DND-41 (cell line): ENCODE measurements around the gene COX6A2.

Experiments
- EZH2 ChIP-seq: IDR thresholded peaks from 3 replicates; pipeline ENCODE4 v1.6.1; 2012; ENCODE audit warnings: borderline replicate concordance, low read depth, mild to moderate bottlenecking, moderate library complexity, low read length, inconsistent platforms; ENCODE audit not compliant: severe bottlenecking
- TF ChIP-seq, protein P1 (sequence below): IDR thresholded peaks from 2 replicates; pipeline ENCODE4 v1.5.1; 2012; ENCODE audit warnings: borderline replicate concordance, low read length, moderate library complexity, mild to moderate bottlenecking; ENCODE audit not compliant: poor library complexity, severe bottlenecking; ENCODE audit errors: extremely low read depth

DNA sequence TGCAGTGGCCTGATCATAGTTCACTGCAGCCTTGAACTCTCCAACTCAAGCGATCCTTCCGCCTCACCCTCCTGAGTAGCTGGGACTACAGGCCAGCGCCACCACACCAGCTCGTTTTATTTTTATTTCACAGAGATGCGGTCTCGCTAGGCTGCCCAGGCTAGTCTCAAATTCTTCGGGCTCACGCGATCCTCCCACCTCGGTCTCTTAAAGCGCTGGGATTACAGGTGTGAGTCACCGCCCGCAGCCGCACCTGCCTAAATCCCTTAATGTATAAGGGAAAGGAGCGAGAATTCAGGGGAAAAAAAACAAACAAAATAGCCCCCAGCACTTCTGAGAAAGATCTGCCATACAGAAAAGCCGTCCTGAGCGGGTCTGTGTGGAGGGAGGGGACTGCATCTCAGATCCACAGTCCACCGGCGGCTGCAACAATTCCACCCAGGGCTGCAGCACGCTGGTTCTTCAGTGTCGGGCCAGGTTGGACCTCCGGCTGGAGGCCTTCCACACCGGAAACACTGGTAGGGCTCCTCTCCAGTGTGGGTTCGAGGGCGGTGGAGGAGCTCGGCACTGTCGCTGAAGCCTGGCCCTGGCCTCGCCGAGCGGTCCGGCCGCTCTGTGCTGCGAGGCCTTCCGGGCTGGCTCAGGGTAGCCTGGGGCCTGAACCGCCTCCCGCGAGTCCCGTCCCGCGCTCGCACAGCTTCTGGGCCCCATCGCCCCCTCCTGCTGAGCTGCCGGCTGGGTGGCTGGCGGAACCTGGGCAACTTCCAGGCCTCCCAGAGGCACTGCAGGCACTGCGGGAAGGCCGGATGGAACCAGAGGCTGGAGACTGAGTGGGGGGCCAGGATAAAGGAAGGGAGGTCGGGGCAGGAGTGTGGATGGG, 7.4 kb upstream of the COX6A2 start:
- TF ChIP-seq, protein P1, sequence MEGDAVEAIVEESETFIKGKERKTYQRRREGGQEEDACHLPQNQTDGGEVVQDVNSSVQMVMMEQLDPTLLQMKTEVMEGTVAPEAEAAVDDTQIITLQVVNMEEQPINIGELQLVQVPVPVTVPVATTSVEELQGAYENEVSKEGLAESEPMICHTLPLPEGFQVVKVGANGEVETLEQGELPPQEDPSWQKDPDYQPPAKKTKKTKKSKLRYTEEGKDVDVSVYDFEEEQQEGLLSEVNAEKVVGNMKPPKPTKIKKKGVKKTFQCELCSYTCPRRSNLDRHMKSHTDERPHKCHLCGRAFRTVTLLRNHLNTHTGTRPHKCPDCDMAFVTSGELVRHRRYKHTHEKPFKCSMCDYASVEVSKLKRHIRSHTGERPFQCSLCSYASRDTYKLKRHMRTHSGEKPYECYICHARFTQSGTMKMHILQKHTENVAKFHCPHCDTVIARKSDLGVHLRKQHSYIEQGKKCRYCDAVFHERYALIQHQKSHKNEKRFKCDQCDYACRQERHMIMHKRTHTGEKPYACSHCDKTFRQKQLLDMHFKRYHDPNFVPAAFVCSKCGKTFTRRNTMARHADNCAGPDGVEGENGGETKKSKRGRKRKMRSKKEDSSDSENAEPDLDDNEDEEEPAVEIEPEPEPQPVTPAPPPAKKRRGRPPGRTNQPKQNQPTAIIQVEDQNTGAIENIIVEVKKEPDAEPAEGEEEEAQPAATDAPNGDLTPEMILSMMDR: no peak
- TF ChIP-seq EZH2: no peak
